ENCODE results near the gene CPEB4.
A peak's percentile ranks its signal among the peaks of the same experiment; 100 is the strongest.

The CPEB4 gene

DNA sequence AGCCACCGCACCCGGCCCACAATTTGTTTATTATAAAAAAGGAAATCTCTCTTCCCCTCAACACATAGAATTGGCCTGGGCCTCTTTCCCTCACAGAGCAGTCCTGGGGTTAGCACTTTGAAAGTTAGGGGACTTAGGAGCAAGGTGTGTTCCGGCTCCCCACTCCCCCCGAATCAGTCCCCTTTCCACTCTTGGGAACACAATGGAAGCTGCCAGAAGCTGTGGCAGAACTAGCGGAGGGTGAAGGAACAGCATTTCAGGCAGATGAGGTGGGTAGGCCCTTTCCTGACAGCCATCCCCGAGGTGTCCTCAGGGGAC lies 84.4 kb downstream of the CPEB4 start:
- Histone ChIP-seq H3K4me3 (ENCODE audit: low read depth, low read length) (peak overlapping the region; percentile 59), H3K27me3 (ENCODE audit: control insufficient read depth, insufficient read depth, low read length) (no peaks in the 10 kb centered on the region), H3K9ac (ENCODE audit: low read length) (peak overlapping the region; percentile 58), H3K27ac (ENCODE audit: low read depth, low read length) (no peak overlapping the region), H3K9me3 (ENCODE audit: control insufficient read depth, insufficient read depth, low read depth, low read length) (no peaks in the 10 kb centered on the region), H3K4me1 (ENCODE audit: control insufficient read depth, insufficient read depth, low read length) (peaks cover 60% of the 10 kb centered on the region), H3K36me3 (ENCODE audit: control insufficient read depth, insufficient read depth, low read length) (no peaks in the 10 kb centered on the region)

DNA sequence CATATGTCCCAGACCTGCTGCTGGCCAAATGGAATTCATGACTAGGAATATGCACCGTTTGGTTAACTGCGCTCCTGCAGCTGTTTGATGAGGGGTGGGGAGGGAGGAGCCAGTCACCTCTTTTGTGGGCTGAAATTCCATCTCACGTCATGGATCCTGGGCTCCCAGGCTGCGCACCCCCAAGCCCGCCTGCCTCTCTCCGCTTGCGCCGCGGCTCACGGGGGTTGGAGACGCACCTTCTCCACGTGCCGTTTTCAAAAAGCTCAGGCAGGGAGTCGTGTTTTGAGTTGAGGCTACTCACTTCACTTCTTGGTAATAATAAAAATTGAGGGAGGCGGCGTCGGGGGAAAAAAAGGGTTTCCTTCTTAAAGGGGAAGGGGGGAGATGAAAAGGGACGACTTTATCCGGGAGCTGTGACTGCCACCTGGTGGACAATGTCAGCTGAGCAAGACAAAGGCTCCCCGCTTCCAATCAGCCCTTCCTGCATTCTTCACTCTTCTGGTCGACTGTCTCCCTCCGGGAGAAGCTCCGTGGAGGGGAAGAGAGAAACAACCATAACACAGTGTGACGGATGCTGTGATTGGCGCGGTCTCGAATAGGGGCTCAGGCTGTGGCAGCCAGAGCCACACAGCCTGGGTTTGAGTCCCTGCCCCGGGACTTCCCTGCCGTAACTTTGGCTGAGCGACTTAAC lies 84.9 kb downstream of the CPEB4 start:
- no peaks in the 10 kb centered on the region for H3K36me3 ChIP-seq (ENCODE audit: control insufficient read depth, insufficient read depth, low read length)
- peak overlapping the region; percentile 59 for H3K4me3 ChIP-seq (ENCODE audit: low read depth, low read length)
- H3K4me1 ChIP-seq (ENCODE audit: control insufficient read depth, insufficient read depth, low read length), result peaks cover 55% of the 10 kb centered on the region
- peak overlapping the region; percentile 58 for H3K9ac ChIP-seq (ENCODE audit: low read length)
- no peaks in the 10 kb centered on the region for H3K27me3 ChIP-seq (ENCODE audit: control insufficient read depth, insufficient read depth, low read length)
- no peaks in the 10 kb centered on the region for H3K9me3 ChIP-seq (ENCODE audit: control insufficient read depth, insufficient read depth, low read depth, low read length)
- H3K27ac ChIP-seq (ENCODE audit: low read depth, low read length), result no peak overlapping the region

- H3K27ac ChIP-seq (ENCODE audit: low read depth, low read length), result no peak overlapping the region
- no peaks in the 10 kb centered on the region for H3K9me3 ChIP-seq (ENCODE audit: control insufficient read depth, insufficient read depth, low read depth, low read length)
- H3K27me3 ChIP-seq (ENCODE audit: control insufficient read depth, insufficient read depth, low read length), result no peaks in the 10 kb centered on the region
- H3K36me3 ChIP-seq (ENCODE audit: control insufficient read depth, insufficient read depth, low read length), result no peaks in the 10 kb centered on the region
- peak overlapping the region; percentile 45 for H3K9ac ChIP-seq (ENCODE audit: low read length)
- peaks cover 50% of the 10 kb centered on the region for H3K4me1 ChIP-seq (ENCODE audit: control insufficient read depth, insufficient read depth, low read length)
- peak overlapping the region; percentile 59 for H3K4me3 ChIP-seq (ENCODE audit: low read depth, low read length)
Observed at GRCh38 chr5:173973616-173973969, 85.4 kb downstream of the CPEB4 start.

DNA sequence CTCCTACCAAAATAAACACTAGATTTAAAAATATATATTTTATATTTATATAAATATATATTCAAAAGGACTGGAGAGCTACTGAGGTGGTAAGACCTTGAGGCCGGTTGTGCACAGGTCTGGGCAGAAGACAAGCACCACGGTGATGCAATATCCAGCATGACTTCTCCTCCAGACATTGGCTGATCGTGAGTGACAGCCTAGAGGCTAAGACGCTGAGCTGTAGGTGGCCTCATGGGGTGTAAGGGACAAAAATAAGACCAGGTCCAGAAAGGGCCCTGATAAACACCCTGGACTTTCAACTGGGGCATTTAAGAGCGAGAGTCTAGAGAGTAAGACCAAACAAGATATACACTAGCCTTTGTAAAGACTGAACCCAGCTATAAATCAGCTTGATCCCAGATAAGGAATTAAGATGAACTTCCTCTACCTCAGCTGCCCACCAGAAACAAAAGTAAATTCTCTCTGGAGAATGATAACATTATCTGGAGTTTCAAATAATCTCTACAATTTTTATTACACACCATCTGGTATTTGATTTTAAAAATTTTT lies 86.6 kb downstream of the CPEB4 start:
- Histone ChIP-seq H3K4me1 (ENCODE audit: control insufficient read depth, insufficient read depth, low read length) (peaks cover 38% of the 10 kb centered on the region), H3K9ac (ENCODE audit: low read length) (no peak overlapping the region), H3K9me3 (ENCODE audit: control insufficient read depth, insufficient read depth, low read depth, low read length) (no peaks in the 10 kb centered on the region), H3K36me3 (ENCODE audit: control insufficient read depth, insufficient read depth, low read length) (no peaks in the 10 kb centered on the region), H3K4me3 (ENCODE audit: low read depth, low read length) (no peak overlapping the region), H3K27ac (ENCODE audit: low read depth, low read length) (no peak overlapping the region), H3K27me3 (ENCODE audit: control insufficient read depth, insufficient read depth, low read length) (no peaks in the 10 kb centered on the region)

DNA sequence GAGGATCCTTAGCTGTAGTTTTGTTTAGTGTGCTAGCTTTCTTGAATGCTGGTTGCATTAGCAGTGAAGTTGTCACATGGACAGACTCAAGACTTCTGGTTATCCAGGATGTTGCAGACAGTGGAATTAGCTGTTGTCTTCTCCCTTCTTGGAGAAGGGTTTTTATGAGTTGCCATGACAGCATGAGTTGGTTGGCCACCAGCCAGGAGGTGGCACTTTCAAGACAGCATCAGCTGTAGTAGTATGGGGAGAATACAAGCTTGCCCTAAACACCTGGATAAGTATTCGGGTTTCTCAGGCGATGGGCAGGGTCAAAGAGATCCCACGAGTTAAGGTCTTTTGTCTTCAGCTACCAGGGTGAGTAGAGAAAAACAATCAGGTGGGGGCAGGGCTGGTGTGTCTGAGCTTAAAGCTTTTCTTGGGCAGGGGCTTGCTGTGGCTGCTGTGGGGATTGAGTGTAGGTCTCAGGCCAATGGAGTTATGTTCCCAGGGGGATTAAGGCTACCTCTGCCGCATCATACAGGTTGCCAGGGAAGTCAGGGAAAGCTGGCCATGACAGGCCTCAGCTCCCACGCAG lies 93.1 kb downstream of the CPEB4 start:
- H3K4me1 ChIP-seq (ENCODE audit: control insufficient read depth, insufficient read depth, low read length), result peaks cover 12% of the 10 kb centered on the region
- no peaks in the 10 kb centered on the region for H3K9me3 ChIP-seq (ENCODE audit: control insufficient read depth, insufficient read depth, low read depth, low read length)
- H3K36me3 ChIP-seq (ENCODE audit: control insufficient read depth, insufficient read depth, low read length), result no peaks in the 10 kb centered on the region
- no peak overlapping the region for H3K9ac ChIP-seq (ENCODE audit: low read length)
- no peak overlapping the region for H3K27ac ChIP-seq (ENCODE audit: low read depth, low read length)
- no peak overlapping the region for H3K4me3 ChIP-seq (ENCODE audit: low read depth, low read length)
- no peaks in the 10 kb centered on the region for H3K27me3 ChIP-seq (ENCODE audit: control insufficient read depth, insufficient read depth, low read length)

DNA sequence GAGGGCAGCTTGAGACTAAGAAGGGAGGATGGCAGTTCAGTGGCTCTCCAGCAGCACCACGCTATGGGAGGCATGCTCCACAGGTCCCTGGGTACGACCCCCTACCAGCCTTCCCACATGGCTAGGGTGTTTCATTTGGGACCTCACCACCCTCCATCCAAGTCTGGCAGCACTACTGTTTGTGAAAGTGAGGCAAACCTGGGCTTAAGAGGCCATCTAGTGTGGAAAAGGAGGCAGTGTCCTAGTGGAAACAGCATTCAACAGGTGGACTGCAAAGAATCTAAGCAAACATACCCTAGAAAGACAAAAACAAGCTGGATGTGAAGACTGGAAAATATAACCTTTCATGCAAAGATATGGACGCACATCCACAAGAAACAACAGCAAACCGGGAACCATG lies 96.1 kb downstream of the CPEB4 start:
- H3K9ac ChIP-seq (ENCODE audit: low read length), result no peak overlapping the region
- no peaks in the 10 kb centered on the region for H3K9me3 ChIP-seq (ENCODE audit: control insufficient read depth, insufficient read depth, low read depth, low read length)
- no peaks in the 10 kb centered on the region for H3K36me3 ChIP-seq (ENCODE audit: control insufficient read depth, insufficient read depth, low read length)
- no peaks in the 10 kb centered on the region for H3K27me3 ChIP-seq (ENCODE audit: control insufficient read depth, insufficient read depth, low read length)
- no peak overlapping the region for H3K27ac ChIP-seq (ENCODE audit: low read depth, low read length)
- H3K4me3 ChIP-seq (ENCODE audit: low read depth, low read length), result no peak overlapping the region
- H3K4me1 ChIP-seq (ENCODE audit: control insufficient read depth, insufficient read depth, low read length), result peaks cover 12% of the 10 kb centered on the region

- H3K36me3 ChIP-seq (ENCODE audit: control insufficient read depth, insufficient read depth, low read length), result no peaks in the 10 kb centered on the region
- no peak within 1 kb of the TSS for H3K4me3 ChIP-seq (ENCODE audit: low read depth, low read length)
- H3K9ac ChIP-seq (ENCODE audit: low read length), result no peak within 1 kb of the TSS
- no peaks in the 10 kb centered on the region for H3K27me3 ChIP-seq (ENCODE audit: control insufficient read depth, insufficient read depth, low read length)
- H3K4me1 ChIP-seq (ENCODE audit: control insufficient read depth, insufficient read depth, low read length), result no peaks in the 10 kb centered on the region
- no peak within 1 kb of the TSS for H3K27ac ChIP-seq (ENCODE audit: low read depth, low read length)
- H3K9me3 ChIP-seq (ENCODE audit: control insufficient read depth, insufficient read depth, low read depth, low read length), result 0 out of 2 replicates have a peak, but pooled peaks cover 3% of the 10 kb centered on the region
Observed at GRCh38 chr5:173988554-173989431, 100.6 kb downstream of the CPEB4 start, which contains the start of gene C5orf47. Gene C5orf47 (plus strand): TSS chr5:173989170. CDS start chr5:173989264, 94 bp downstream.

DNA sequence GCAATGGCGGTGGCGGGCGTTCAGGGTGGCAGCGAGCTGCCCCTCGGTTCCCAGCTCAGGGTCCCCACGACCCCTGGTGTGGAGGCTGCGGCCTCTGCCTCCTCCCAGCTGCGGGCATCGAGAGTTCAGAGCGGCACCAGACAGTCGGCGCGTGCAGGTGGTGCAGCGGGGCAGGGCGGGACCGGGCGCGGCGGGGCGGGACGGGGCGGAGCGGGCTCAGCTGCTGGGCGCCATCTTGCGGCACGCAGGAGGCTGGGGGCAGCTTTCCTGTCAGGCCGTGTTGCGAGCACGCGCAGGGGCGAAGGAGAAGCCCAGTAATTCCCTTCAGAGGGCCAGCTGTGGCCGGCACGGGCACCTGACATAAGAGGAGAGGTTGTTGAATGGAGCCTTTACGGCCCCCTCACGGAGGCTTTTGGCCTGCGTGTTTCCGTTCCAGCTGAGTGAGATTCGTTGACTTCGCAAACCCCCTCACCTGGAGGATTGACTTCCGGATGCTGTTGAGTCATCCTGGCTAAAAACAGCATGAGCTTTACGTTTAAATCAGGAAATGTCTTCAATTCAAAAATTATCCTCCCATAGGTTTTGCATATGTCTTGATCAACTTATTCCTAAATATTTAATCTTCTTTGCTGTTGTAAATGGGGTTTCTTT lies 101.4 kb downstream of the CPEB4 start:
- no peaks in the 10 kb centered on the region for H3K27me3 ChIP-seq (ENCODE audit: control insufficient read depth, insufficient read depth, low read length)
- no peak overlapping the region for H3K27ac ChIP-seq (ENCODE audit: low read depth, low read length)
- no peak overlapping the region for H3K4me3 ChIP-seq (ENCODE audit: low read depth, low read length)
- no peak overlapping the region for H3K9ac ChIP-seq (ENCODE audit: low read length)
- H3K4me1 ChIP-seq (ENCODE audit: control insufficient read depth, insufficient read depth, low read length), result no peaks in the 10 kb centered on the region
- 0 out of 2 replicates have a peak, but pooled peaks cover 3% of the 10 kb centered on the region for H3K9me3 ChIP-seq (ENCODE audit: control insufficient read depth, insufficient read depth, low read depth, low read length)
- no peaks in the 10 kb centered on the region for H3K36me3 ChIP-seq (ENCODE audit: control insufficient read depth, insufficient read depth, low read length)

DNA sequence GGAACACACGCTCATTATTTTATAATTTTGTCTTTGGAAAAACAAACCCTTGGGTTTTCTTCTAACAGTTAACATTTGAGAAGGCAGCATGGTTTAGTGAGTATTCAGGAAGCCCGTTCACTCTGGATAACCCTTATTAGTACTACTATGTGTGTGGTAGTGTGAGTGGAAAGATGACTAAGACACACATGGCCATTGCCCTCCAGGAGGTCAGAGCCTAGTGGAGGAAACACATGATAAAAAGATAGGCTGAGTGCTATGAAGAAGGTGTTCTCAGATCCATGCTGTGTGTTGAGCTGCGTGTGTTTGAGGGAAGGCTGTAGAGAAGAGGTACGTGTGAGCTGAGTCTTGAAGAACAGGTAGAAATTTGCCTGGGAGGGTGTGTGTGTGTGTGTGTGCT lies 109.2 kb downstream of the CPEB4 start:
- H3K9ac ChIP-seq (ENCODE audit: low read length), result no peak overlapping the region
- H3K27me3 ChIP-seq (ENCODE audit: control insufficient read depth, insufficient read depth, low read length), result no peaks in the 10 kb centered on the region
- H3K27ac ChIP-seq (ENCODE audit: low read depth, low read length), result no peak overlapping the region

DNA sequence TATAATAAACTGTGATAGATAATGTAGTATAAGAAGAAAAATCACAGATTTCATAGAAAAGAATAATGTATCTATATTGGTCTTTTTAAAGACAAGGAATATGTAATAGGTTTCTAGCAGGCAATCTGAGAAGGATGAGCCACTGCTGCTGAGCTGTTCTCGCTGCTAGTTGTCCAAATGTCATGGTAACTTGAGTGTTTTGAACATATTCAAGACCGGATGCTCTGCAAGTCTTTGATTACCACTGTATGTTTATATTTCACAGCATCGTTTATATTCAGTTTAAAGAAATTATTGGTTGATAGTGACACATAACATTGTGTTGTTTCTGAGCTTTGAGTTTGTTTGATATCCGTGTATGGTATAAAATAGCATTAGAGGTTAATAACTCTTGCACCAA lies 110.4 kb downstream of the CPEB4 start:
- no peaks in the 10 kb centered on the region for H3K27me3 ChIP-seq (ENCODE audit: control insufficient read depth, insufficient read depth, low read length)
- H3K9me3 ChIP-seq (ENCODE audit: control insufficient read depth, insufficient read depth, low read depth, low read length), result no peaks in the 10 kb centered on the region
- H3K4me1 ChIP-seq (ENCODE audit: control insufficient read depth, insufficient read depth, low read length), result no peaks in the 10 kb centered on the region
- no peaks in the 10 kb centered on the region for H3K36me3 ChIP-seq (ENCODE audit: control insufficient read depth, insufficient read depth, low read length)
- no peak overlapping the region for H3K4me3 ChIP-seq (ENCODE audit: low read depth, low read length)
- no peak overlapping the region for H3K27ac ChIP-seq (ENCODE audit: low read depth, low read length)
- H3K9ac ChIP-seq (ENCODE audit: low read length), result no peak overlapping the region

More for the DNA sequence above, 109.2 kb downstream of the CPEB4 start:
- Histone ChIP-seq H3K4me3 (ENCODE audit: low read depth, low read length) (no peak overlapping the region), H3K36me3 (ENCODE audit: control insufficient read depth, insufficient read depth, low read length) (no peaks in the 10 kb centered on the region), H3K4me1 (ENCODE audit: control insufficient read depth, insufficient read depth, low read length) (no peaks in the 10 kb centered on the region), H3K9me3 (ENCODE audit: control insufficient read depth, insufficient read depth, low read depth, low read length) (no peaks in the 10 kb centered on the region)
